Loucy (cell line): ENCODE results near the gene LMBR1.

ENCODE experiments used
- EZH2phosphoT487 ChIP-seq: fragments of 200-600 bp; IDR thresholded peaks from 2 replicates; pipeline ENCODE4 v1.6.1; 2018; ENCODE audit warnings: antibody characterized with exemption, mild to moderate bottlenecking, moderate library complexity, borderline replicate concordance
- TF ChIP-seq, protein P1 (sequence below): fragments of 200-600 bp; sonication (generic); conservative IDR thresholded peaks from 2 replicates; pipeline ENCODE4 v1.5.1; 2014; ENCODE audit warnings: mild to moderate bottlenecking, antibody characterized with exemption, low read length

DNA sequence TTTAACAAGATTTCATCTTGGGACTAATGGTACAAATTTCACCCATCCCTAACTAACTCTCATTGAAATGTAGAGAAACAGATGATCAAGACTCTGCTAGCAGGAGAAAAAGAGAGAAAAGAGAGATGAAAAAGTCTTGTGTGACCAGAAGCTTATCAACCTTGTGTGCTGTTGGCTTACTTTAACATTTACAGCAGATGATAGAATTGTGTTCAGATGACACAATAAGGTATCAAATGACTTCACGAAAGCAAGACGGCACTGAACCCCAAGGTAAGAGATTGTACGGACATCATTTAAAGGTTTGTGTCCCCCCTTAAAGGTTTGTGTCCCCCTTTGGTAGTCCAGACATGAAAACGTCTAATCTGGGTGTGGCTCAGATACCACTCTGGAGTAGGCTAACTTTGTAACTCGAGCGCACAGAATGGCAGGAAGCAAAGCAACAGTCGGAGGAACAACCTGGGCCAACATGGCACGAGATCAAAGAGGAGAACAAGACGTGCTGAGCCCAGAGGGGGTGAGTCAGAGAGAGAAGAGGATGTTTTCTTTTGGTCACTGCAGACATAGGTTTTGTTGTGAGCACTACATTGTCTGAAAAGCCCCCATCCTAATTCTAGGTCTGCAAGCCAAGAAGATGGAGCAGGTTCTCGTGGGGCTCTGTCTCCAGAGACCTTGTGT lies 10.4 kb upstream of the LMBR1 start:
- TF ChIP-seq, protein P1, sequence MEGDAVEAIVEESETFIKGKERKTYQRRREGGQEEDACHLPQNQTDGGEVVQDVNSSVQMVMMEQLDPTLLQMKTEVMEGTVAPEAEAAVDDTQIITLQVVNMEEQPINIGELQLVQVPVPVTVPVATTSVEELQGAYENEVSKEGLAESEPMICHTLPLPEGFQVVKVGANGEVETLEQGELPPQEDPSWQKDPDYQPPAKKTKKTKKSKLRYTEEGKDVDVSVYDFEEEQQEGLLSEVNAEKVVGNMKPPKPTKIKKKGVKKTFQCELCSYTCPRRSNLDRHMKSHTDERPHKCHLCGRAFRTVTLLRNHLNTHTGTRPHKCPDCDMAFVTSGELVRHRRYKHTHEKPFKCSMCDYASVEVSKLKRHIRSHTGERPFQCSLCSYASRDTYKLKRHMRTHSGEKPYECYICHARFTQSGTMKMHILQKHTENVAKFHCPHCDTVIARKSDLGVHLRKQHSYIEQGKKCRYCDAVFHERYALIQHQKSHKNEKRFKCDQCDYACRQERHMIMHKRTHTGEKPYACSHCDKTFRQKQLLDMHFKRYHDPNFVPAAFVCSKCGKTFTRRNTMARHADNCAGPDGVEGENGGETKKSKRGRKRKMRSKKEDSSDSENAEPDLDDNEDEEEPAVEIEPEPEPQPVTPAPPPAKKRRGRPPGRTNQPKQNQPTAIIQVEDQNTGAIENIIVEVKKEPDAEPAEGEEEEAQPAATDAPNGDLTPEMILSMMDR, result no peak
- TF ChIP-seq EZH2phosphoT487, result no peak
